22Rv1 (cell line): ENCODE data around the gene RXYLT1.

Experiments
- H3K27ac ChIP-seq: fragments of 450-650 bp; 2 replicates; pipeline ENCODE4 v1.5.1; 2017
- ZFX ChIP-seq: fragments of 450-650 bp; IDR thresholded peaks from 2 replicates; pipeline ENCODE4 v1.6.1; 2017; ENCODE audit warnings: antibody characterized with exemption, borderline replicate concordance
- TF ChIP-seq, protein P1 (sequence below): fragments of 450-650 bp; IDR thresholded peaks from 2 replicates; pipeline ENCODE4 v1.5.1; 2017; ENCODE audit warnings: mild to moderate bottlenecking

RXYLT1 gene

DNA sequence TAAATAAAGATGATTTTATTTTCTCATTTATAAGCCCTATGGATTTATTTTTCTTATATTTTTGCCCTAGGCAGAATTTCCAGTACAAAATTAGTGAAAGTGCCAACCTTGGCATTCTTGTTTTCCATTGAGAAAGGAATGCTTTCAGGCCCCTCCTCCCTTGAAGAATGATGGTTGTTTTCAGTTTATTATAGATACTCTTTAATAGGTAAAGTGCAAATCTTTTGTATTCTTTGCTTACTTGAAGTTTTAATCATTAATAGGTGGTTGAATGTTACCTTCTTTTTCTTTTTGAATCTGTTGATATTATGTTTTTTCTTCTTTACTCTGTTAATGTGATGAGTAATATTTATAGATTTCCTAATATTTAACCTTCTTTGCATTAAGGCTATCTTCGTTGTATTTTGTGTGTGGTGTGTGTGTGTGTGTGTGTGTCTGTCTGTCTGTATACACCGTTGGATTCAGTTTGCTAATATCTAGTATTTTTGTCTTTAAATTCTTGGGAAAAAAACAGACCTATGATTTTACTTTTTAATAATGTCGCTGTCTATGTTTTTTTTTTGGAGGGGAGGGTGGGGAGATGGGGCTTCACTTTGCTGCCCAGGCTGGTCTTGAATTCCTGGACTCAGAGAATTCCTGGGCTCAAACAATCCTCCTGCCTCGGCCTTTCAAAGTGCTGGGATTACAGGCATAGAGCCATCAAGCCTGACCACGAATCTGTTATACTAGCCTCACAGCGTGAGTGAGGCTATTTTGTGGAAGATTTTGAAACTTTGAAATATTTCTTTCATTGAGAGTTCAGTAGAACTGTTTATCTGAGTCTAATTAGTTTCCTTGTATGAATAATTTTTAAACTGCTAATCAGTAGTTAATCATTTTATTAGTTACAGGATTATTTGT, 78.3 kb downstream of the RXYLT1 start:
- no peak overlapping the region for H3K27ac ChIP-seq
- TF ChIP-seq ZFX = no peak
- TF ChIP-seq, protein P1, sequence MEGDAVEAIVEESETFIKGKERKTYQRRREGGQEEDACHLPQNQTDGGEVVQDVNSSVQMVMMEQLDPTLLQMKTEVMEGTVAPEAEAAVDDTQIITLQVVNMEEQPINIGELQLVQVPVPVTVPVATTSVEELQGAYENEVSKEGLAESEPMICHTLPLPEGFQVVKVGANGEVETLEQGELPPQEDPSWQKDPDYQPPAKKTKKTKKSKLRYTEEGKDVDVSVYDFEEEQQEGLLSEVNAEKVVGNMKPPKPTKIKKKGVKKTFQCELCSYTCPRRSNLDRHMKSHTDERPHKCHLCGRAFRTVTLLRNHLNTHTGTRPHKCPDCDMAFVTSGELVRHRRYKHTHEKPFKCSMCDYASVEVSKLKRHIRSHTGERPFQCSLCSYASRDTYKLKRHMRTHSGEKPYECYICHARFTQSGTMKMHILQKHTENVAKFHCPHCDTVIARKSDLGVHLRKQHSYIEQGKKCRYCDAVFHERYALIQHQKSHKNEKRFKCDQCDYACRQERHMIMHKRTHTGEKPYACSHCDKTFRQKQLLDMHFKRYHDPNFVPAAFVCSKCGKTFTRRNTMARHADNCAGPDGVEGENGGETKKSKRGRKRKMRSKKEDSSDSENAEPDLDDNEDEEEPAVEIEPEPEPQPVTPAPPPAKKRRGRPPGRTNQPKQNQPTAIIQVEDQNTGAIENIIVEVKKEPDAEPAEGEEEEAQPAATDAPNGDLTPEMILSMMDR = no peak
